22Rv1 (cell line): Measurements from ENCODE around the gene GBP5.
A peak's percentile ranks its signal among the peaks of the same experiment; 100 is the strongest.
"Not testable (repeated sequence)": the region's sequence is repeated elsewhere in the genome, so short reads cannot be mapped to it uniquely, and the experiment has no call there.

Experiments used
- H3K27ac ChIP-seq: fragments of 450-650 bp; 2 replicates; pipeline ENCODE4 v1.5.1; 2017
- CTCF ChIP-seq: fragments of 450-650 bp; IDR thresholded peaks from 2 replicates; pipeline ENCODE4 v1.5.1; 2017; ENCODE audit warnings: mild to moderate bottlenecking
- ZFX ChIP-seq: fragments of 450-650 bp; IDR thresholded peaks from 2 replicates; pipeline ENCODE4 v1.6.1; 2017; ENCODE audit warnings: antibody characterized with exemption, borderline replicate concordance

Gene GBP5

DNA sequence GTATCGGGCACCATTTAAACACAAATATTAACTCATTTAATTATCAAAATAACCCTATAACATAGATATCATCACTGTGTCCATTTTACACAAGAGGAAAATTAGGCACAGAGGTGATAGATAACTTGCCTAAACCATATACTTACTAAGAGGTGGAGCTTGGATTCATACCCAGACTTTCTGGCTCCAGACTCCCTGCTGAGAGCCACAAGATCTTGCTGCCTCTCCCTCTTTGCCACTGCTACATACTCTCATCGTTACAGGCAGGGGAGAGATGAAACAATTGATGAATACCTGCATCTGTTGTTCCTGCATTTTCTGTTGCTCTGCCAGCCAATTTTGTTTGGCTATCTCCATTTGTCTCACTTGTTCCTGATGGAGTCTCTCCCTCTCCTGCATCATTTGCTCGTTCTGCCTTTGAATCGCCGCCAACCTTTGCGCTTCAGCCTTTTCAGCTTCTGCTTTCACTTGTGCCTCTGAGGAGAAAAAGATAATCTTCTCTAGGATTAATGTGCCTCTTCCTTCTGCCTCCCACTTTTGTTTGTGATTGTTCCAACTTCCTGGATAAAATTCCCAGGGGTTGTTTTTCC lies 10.6 kb downstream of the GBP5 start:
- TF ChIP-seq ZFX: no peak
- TF ChIP-seq CTCF: no peak

GRCh38 chr1:89260566-89261255 lies 11.9 kb downstream of the GBP5 start:
- H3K27ac ChIP-seq: peak overlapping the region; percentile 86
- TF ChIP-seq ZFX: no peak
- TF ChIP-seq CTCF: no peak

More for the DNA sequence above, 10.6 kb downstream of the GBP5 start:
- peak overlapping the region; percentile 86 for H3K27ac ChIP-seq

- peak overlapping the region; percentile 86 for H3K27ac ChIP-seq
- TF ChIP-seq ZFX: no peak
- no peak for TF ChIP-seq CTCF
Measured at GRCh38 chr1:89260042-89260441, 12.6 kb downstream of the GBP5 start.

DNA sequence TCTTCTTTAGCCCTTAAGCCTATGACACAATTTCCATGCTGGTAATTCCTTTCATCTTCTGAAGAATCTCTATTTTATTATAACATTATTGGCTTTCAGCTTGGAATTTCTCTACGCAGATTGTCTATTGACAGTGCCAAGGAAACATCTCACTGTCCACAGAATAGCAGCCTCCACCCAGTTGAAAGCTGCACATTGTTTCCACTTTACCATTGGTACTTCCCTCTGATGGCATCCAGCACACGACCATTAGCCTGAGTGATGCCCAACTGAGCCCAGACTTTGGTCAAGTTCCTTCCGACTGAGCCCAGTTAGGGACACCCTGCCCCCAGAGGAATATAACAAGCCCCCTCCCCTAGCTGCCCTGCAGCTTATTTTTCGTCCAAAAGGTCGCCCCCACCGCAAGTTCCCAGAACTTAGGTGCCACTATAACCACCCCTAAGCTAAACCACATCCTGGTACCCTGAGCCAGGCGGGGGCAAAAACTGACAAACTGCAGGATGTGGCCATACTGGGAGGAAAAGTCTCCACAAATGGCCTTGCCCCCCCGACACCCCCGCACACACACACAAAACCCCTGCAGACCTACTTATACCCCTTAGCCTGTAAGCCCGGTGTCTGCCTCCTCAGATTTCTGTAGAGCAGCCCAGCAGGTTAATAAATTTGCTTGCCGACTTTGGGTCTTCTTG lies 13.2 kb downstream of the GBP5 start:
- TF ChIP-seq ZFX (no peak), CTCF (no peak)
- H3K27ac ChIP-seq: no peak overlapping the region

- no peak for TF ChIP-seq ZFX
- no peak for TF ChIP-seq CTCF
- H3K27ac ChIP-seq: no peak overlapping the region
Measured at GRCh38 chr1:89257041-89257440, 15.6 kb downstream of the GBP5 start.

- H3K27ac ChIP-seq: not testable (repeated sequence)
Measured at GRCh38 chr1:89255581-89255980, 17.1 kb downstream of the GBP5 start.

DNA sequence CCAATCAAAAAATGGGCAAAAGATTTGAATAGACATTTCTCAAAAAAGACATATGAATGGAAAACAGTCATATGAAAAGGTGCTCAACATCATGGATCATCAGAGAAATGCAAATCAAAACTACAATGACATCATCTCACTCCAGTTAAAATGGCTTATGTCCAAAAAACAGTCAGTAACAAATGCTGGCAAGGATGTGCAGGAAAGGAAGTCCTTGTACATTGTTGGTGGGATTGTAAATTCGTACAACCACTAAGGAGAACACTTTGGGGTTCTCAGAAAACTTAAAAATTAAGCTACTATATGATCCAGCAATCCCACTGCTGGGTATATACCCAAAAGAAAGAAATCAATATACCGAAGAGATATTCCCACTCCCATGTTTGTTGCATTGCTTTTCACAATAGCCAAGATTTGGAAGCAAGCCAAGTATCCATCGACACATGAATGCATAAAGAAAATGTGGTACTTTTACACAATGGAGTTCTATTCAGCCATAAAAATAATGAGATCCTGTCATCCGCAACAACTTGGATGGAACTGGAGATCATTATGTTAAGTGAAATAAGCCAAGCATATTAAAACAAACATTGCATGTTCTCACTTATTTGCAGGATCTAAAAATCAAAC lies 17.9 kb downstream of the GBP5 start:
- TF ChIP-seq ZFX (no peak), CTCF (no peak)
- no peak overlapping the region for H3K27ac ChIP-seq
